ENCODE measurements around the gene CDKN2D.

Gene CDKN2D

DNA sequence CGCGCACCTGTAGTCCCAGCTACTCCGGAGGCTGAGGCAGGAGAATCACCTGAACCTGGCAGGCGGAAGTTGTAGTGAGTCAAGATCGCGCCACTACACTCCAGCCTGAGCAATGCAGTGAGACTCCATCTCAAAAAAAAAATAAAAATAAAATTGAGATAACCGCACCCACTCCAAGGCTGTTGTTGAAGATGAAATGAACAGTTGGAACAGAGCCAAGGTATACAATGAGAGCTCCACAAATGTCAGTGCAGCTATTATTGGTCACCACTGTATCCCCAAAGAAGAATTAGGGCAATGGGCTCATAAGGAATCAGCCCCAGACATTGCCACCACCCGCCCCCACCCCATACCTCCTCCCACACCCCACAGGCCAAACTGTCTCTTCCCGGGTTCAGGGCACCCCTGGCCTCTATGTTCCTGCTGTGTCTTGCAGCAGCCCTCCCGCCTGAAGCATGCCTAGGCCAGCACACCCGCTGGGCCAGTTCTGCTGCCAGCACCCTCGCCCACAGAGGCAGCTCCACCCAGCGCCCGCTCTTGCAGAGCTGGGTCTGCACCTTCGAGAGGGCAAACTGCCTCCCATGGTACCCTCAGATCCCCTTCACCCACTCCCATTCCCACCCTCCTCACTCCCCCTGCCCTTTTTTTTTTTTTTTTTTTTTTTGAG is 48.0 kb downstream of the CDKN2D start:
- DNase-seq (ENCODE audit: low read depth) = no peak

DNA sequence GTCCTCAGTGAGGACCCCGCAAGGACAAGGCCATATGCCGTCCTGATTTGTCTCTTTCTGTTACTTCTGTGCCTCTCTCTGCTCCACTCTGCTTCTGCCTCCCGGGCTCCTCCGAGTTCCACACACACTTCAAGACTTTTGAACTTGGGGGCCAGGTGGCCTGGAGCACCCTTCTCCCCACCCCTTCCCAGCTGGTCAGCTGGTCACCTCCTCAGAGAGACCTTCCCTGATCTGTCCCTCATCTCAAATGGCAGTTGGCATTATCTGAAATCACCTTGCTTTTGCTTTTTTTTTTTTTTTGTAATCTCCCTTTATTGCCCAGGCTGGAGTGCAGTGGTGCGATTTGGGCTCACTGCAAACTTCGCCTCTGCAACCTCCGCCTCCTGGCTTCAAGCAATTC is 49.4 kb downstream of the CDKN2D start:
- DNase-seq (ENCODE audit: low read depth) = no peak

GRCh38 chr19:10518444-10519361 is 50.1 kb downstream of the CDKN2D start:
- no peak for DNase-seq (ENCODE audit: low read depth)

GRCh38 chr19:10517760-10518443 is 50.9 kb downstream of the CDKN2D start:
- DNase-seq (ENCODE audit: low read depth) = no peak

GRCh38 chr19:10517361-10517759 is 51.4 kb downstream of the CDKN2D start, which contains the start of gene S1PR5:
Gene S1PR5, minus strand, starts transcription at chr19:10517447. Its CDS starts 2,436 bp downstream, at chr19:10515011.
- no peak for DNase-seq (ENCODE audit: low read depth)

DNA sequence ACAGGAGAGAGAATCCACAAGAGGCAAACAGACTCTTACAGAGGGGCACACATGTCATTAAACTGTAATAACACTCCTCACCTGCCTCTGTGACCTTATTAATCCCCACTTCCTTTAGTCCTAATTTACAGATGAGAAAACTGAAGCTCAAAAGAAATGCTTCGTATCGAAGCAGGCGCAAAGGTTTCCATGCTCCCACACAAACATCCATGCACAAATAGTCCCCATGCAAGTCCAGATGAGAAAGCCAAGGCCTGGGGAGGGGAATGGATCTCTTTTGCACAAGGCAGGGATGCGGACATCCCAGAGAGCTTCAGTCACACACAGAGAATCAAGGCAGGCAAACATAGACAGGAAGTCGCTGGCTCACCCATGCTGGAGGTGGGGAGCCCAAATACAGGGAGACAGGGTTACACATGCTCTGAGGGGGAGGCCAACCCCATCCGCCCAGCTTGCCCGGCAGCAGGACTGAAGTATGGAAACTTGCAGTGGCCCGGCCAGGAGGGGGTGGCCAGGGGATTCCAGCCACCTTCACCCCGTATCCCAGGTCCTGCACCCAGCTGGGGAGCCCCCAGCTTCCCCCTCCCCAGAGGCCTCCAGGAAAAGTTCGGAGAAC is 52.0 kb downstream of the CDKN2D start:
- DNase-seq (ENCODE audit: low read depth) = no peak

Measured in CMK (cell line).